AG04449 (cell line): ENCODE measurements around the gene SCN4B.

Source experiments
- CTCF ChIA-PET: fragments of 350-600 bp; formaldehyde crosslinking; extraction: SDS; loops from one replicate; lab custom pipeline; 2021; ENCODE audit warnings: antibody characterized with exemption; lab: Yijun Ruan, JAX
- POLR2A ChIA-PET: fragments of 400-600, 350-600 bp; formaldehyde crosslinking; extraction: SDS; loops from one replicate; lab custom pipeline; 2020; ENCODE audit warnings: antibody characterized with exemption, inconsistent platforms; lab: Yijun Ruan, JAX
- DNase-seq: peaks from one replicate; pipeline ENCODE4 v3.0.0-alpha.2; 2010; ENCODE audit warnings: low read depth, low spot score
- H3K4me3 ChIP-seq: 2 replicates; pipeline ENCODE4 v1.5.1; 2011; ENCODE audit warnings: low read depth, mild to moderate bottlenecking, control low read depth, low read length
- TF ChIP-seq, protein P1 (sequence below): IDR thresholded peaks from one replicate; pipeline ENCODE4 v1.5.1; 2011; ENCODE audit warnings: mild to moderate bottlenecking, moderate library complexity, low read length, control low read depth, inconsistent platforms; ENCODE audit not compliant: insufficient read depth; ENCODE audit errors: missing control alignments

Gene SCN4B

DNA sequence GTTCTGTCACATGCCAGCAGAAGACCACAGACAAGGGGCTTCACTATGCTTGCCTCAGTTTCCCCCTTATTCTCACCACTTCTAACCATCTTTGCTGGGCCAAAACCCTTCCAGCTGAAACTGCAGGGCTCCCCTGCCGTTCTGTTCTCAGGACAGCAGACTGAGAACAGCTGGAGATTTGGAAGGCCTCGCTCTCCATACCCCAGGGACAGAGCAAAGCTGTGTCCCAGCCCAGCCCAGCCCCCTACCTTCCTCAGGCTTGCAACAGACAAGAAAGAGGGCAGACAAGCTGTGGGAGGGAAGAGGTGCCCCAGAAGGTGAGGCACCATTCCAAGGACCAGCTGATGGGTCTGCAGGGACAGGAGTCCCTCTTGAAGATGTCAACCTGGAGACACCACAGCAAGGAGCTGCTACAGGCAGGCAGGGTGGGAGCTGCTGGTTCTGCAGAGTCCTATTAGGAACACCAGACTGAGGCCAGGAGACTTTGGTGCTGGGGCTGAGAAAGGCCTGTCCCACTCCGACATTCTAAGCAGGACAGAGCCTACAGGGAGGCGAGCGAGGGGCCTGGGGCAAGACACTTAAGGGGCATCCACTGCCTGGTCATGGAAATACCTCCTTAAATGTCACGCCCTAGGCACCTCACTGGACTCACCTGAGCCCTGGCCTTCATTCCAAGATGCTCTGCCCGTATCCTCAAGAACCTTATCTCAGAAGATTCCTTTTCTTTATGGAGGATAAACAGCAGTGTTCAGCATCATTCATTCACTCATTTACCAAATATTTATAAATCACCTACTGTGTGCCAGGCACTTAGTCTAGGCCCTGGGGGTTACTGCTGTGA lies 16.9 kb upstream of the SCN4B start:
- TF ChIP-seq, protein P1, sequence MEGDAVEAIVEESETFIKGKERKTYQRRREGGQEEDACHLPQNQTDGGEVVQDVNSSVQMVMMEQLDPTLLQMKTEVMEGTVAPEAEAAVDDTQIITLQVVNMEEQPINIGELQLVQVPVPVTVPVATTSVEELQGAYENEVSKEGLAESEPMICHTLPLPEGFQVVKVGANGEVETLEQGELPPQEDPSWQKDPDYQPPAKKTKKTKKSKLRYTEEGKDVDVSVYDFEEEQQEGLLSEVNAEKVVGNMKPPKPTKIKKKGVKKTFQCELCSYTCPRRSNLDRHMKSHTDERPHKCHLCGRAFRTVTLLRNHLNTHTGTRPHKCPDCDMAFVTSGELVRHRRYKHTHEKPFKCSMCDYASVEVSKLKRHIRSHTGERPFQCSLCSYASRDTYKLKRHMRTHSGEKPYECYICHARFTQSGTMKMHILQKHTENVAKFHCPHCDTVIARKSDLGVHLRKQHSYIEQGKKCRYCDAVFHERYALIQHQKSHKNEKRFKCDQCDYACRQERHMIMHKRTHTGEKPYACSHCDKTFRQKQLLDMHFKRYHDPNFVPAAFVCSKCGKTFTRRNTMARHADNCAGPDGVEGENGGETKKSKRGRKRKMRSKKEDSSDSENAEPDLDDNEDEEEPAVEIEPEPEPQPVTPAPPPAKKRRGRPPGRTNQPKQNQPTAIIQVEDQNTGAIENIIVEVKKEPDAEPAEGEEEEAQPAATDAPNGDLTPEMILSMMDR: no peak
- ChIA-PET CTCF (interaction anchor here (1.2 to 4.6 kb wide), 8 partner anchors 9 to 179 kb away, joined by 3 to 63 read pairs (median 25); partner anchors contain the start of gene SCN4B), POLR2A (no interaction called here)
- DNase-seq: no peak
- no peak overlapping the region for H3K4me3 ChIP-seq

DNA sequence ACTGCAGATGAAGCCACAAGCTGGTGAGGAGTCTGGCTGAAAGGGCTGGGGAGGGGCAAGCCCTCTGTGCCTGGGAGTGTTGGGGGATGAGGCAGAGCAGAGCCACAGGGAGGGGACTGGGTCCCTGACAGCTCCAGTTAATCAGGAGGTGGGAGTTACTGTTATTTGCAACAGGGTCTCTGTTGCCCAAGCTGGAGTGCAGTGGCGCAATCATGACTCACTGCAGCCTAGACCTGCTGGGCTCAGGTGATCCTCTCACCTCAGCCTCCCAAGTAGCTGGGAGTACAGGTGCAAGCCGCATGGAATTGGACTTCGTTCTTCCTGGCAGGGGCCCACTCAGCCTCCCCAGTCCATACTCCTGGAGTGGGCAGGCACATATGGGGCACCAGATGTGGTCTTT lies 16.1 kb upstream of the SCN4B start:
- ChIA-PET CTCF (interaction anchor here (4.2 kb wide), 1 partner anchor 12 kb away, joined by 38 read pairs; no protein-coding TSS in a partner anchor), POLR2A (no interaction called here)
- no peak overlapping the region for H3K4me3 ChIP-seq
- TF ChIP-seq, protein P1: no peak
- DNase-seq: no peak

DNA sequence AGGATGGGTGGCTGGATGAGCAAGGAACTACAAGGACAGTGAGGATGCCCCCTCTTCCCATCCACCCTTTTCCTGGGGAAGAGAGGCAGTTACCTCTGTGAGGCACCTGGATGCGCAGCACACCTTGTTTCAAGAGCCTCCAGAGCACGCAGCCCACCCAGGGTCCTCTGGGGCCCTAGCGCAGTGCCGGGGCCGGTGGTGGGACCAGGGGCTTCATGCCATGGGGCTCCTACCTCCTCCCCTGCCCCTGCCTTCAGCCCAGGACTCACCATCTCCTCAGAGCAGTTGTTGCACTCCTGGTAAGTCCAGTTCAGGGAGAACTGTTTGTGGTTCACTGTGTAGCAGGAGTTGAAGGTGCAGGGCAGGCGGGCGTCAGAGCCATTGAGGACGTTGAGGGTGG lies 15.7 kb upstream of the SCN4B start:
- DNase-seq: no peak
- TF ChIP-seq, protein P1: no peak
- CTCF ChIA-PET: no interaction called here
- no peak overlapping the region for H3K4me3 ChIP-seq
- POLR2A ChIA-PET: no interaction called here

DNA sequence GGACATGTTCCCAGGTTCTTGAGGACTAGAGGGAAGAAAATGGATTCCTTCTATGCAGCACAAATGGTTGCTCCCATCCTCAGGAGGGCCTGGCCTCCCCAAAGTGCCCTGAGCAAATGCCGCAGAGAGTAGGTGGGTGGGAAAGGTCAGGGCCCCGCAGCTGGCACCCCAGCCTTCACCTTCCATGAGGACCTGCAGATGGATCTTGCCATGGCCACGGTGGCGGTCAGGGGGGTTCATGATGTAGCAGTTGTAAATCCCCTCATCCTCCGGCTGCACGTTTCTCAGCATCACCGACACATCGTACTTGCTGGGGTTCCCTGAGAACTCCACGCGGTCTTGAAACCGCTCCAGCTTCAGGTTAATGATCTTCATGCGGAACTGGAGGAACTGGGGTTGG lies 15.3 kb upstream of the SCN4B start:
- no peak overlapping the region for H3K4me3 ChIP-seq
- TF ChIP-seq, protein P1: no peak
- DNase-seq: no peak
- ChIA-PET CTCF (no interaction called here), POLR2A (no interaction called here)

DNA sequence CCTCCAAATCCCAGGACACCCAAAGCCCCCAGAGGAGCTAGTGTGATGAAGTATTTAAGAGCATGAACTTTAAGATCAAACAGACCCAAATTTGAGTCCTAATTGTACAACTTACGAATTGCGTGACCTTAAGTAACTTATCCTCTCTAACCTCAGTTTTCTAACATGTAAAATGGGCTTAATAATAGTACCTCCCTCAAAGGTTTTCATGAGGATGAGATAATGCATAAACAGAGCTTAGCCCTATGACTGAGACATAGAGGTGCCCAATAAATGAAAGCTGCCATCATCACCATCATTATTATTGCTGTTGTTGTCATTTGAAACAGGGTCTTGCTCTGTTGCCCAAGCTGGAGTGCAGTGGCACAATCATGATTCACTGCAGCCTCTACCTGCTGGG lies 14.6 kb upstream of the SCN4B start:
- ChIA-PET CTCF (no interaction called here), POLR2A (no interaction called here)
- TF ChIP-seq, protein P1: no peak
- no peak for DNase-seq
- H3K4me3 ChIP-seq: no peak overlapping the region

DNA sequence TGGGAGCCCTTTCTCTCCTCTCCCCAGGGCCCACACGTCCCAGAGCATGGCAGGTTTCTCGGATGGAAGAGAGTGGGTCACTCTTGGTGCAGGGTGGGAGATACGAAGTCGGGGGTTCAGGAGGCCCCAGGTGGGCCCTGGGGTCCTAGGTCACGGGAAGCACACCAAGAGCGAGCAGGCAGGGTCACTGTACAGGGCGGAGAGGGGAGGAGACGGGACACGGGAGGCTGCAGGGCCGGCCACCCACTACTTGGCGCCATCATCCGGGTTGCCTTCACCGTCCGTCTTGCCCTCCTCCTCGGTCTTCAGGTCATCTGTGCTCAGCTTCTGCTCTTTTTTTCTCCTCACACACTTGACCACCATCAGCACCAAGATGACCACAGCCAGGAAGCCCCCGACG lies 14.0 kb upstream of the SCN4B start:
- CTCF ChIA-PET: no interaction called here
- POLR2A ChIA-PET: no interaction called here
- no peak overlapping the region for H3K4me3 ChIP-seq
- no peak for DNase-seq
- TF ChIP-seq, protein P1: no peak
